Rectal smooth muscle tissue (tissue), 1 donor: ENCODE measurements around the gene GPN1.
"Not testable (repeated sequence)": the region's sequence is repeated elsewhere in the genome, so short reads cannot be mapped to it uniquely, and the experiment has no call there.

Experiments used
- H3K27ac ChIP-seq: one replicate; pipeline ENCODE4 v1.7.0; 2013; ENCODE audit warnings: low read depth, low read length, inconsistent platforms
- H3K27me3 ChIP-seq: one replicate; pipeline ENCODE4 v1.7.0; 2013; ENCODE audit warnings: low read length; ENCODE audit not compliant: control insufficient read depth, insufficient read depth
- H3K36me3 ChIP-seq: one replicate; pipeline ENCODE4 v1.7.0; 2013; ENCODE audit warnings: low read length; ENCODE audit not compliant: control insufficient read depth, insufficient read depth
- H3K4me1 ChIP-seq: one replicate; pipeline ENCODE4 v1.7.0; 2013; ENCODE audit warnings: low read length; ENCODE audit not compliant: control insufficient read depth, insufficient read depth
- H3K4me3 ChIP-seq: one replicate; pipeline ENCODE4 v1.7.0; 2013; ENCODE audit warnings: low read length
- H3K9ac ChIP-seq: one replicate; pipeline ENCODE4 v1.7.0; 2013; ENCODE audit warnings: low read length

Gene GPN1

GRCh38 chr2:27663285-27664153 lies 34.7 kb downstream of the GPN1 start, which contains the start of the genes SLC4A1AP and SUPT7L:
TSS of gene SLC4A1AP (plus strand) at chr2:27663889. CDS start at chr2:27663915, 26 bp downstream.
TSS of gene SUPT7L (minus strand) at chr2:27663614. CDS start at chr2:27662192, 1,422 bp downstream.
- peaks cover 13% of the 10 kb centered on the region for H3K4me1 ChIP-seq

GRCh38 chr2:27664154-27664574 lies 35.3 kb downstream of the GPN1 start:
- Histone ChIP-seq H3K27ac (peak overlapping the region; percentile 88), H3K36me3 (peaks cover 13% of the 10 kb centered on the region), H3K27me3 (no peaks in the 10 kb centered on the region), H3K4me1 (peaks cover 13% of the 10 kb centered on the region), H3K9ac (peak overlapping the region; percentile 72), H3K4me3 (peak overlapping the region; percentile 91)

More at GRCh38 chr2:27663285-27664153, 34.7 kb downstream of the GPN1 start, which contains the start of the genes SLC4A1AP and SUPT7L:
- H3K4me3 ChIP-seq, result peak within 1 kb of the TSS; percentile 91
- peak within 1 kb of the TSS; percentile 72 for H3K9ac ChIP-seq
- peak within 1 kb of the TSS; percentile 88 for H3K27ac ChIP-seq
- peaks cover 13% of the 10 kb centered on the region for H3K36me3 ChIP-seq
- no peaks in the 10 kb centered on the region for H3K27me3 ChIP-seq

GRCh38 chr2:27664622-27665363 lies 35.9 kb downstream of the GPN1 start:
- Histone ChIP-seq H3K36me3 (peaks cover 11% of the 10 kb centered on the region), H3K9ac (peak overlapping the region; percentile 72), H3K27me3 (no peaks in the 10 kb centered on the region), H3K4me1 (peaks cover 13% of the 10 kb centered on the region), H3K4me3 (peak overlapping the region; percentile 91), H3K27ac (no peak overlapping the region)

GRCh38 chr2:27667446-27667845 lies 38.6 kb downstream of the GPN1 start:
- peaks cover 10% of the 10 kb centered on the region for H3K4me1 ChIP-seq
- no peak overlapping the region for H3K4me3 ChIP-seq
- no peaks in the 10 kb centered on the region for H3K27me3 ChIP-seq
- no peaks in the 10 kb centered on the region for H3K36me3 ChIP-seq
- no peak overlapping the region for H3K9ac ChIP-seq
- H3K27ac ChIP-seq, result no peak overlapping the region

GRCh38 chr2:27671235-27671634 lies 42.4 kb downstream of the GPN1 start:
- Histone ChIP-seq H3K36me3 (peaks cover 4% of the 10 kb centered on the region), H3K4me1 (no peaks in the 10 kb centered on the region), H3K9ac (no peak overlapping the region), H3K27me3 (no peaks in the 10 kb centered on the region), H3K4me3 (no peak overlapping the region), H3K27ac (no peak overlapping the region)

GRCh38 chr2:27672723-27673486 lies 44.1 kb downstream of the GPN1 start:
- Histone ChIP-seq H3K9ac (no peak overlapping the region), H3K27me3 (no peaks in the 10 kb centered on the region), H3K27ac (no peak overlapping the region), H3K4me1 (no peaks in the 10 kb centered on the region), H3K4me3 (no peak overlapping the region), H3K36me3 (peaks cover 4% of the 10 kb centered on the region)

GRCh38 chr2:27680571-27680970 lies 51.7 kb downstream of the GPN1 start:
- Histone ChIP-seq H3K27me3 (no peaks in the 10 kb centered on the region), H3K27ac (no peak overlapping the region), H3K4me3 (no peak overlapping the region), H3K4me1 (no peaks in the 10 kb centered on the region), H3K9ac (no peak overlapping the region), H3K36me3 (peaks cover 17% of the 10 kb centered on the region)

GRCh38 chr2:27681841-27682240 lies 53.0 kb downstream of the GPN1 start:
- Histone ChIP-seq H3K27ac (no peak overlapping the region), H3K4me1 (no peaks in the 10 kb centered on the region), H3K36me3 (peaks cover 17% of the 10 kb centered on the region)

GRCh38 chr2:27682334-27682771 lies 53.5 kb downstream of the GPN1 start:
- peaks cover 17% of the 10 kb centered on the region for H3K36me3 ChIP-seq

More at GRCh38 chr2:27681841-27682240, 53.0 kb downstream of the GPN1 start:
- Histone ChIP-seq H3K27me3 (no peaks in the 10 kb centered on the region), H3K9ac (no peak overlapping the region), H3K4me3 (no peak overlapping the region)

GRCh38 chr2:27683390-27684071 lies 54.7 kb downstream of the GPN1 start:
- H3K4me3 ChIP-seq, result no peak overlapping the region
- no peak overlapping the region for H3K9ac ChIP-seq
- no peak overlapping the region for H3K27ac ChIP-seq
- H3K36me3 ChIP-seq, result peaks cover 21% of the 10 kb centered on the region
- H3K4me1 ChIP-seq, result no peaks in the 10 kb centered on the region
- no peaks in the 10 kb centered on the region for H3K27me3 ChIP-seq

More at GRCh38 chr2:27682334-27682771, 53.5 kb downstream of the GPN1 start:
- not testable (repeated sequence) for H3K27ac ChIP-seq, H3K27me3 ChIP-seq, H3K4me1 ChIP-seq, H3K4me3 ChIP-seq, H3K9ac ChIP-seq

GRCh38 chr2:27685006-27685405 lies 56.2 kb downstream of the GPN1 start:
- H3K4me3 ChIP-seq, H3K9ac ChIP-seq, H3K4me1 ChIP-seq, H3K27me3 ChIP-seq, H3K27ac ChIP-seq: not testable (repeated sequence)
- peaks cover 23% of the 10 kb centered on the region for H3K36me3 ChIP-seq
